GM12891 (cell line): ENCODE data around the gene IL1RN.

Experiments
- POLR2A ChIP-seq: IDR thresholded peaks from 2 replicates; pipeline ENCODE4 v1.6.1; 2011; ENCODE audit warnings: low read depth, low read length, control low read depth
- POLR2AphosphoS5 ChIP-seq: IDR thresholded peaks from 2 replicates; pipeline ENCODE4 v1.6.1; 2011; ENCODE audit warnings: low read depth, low read length, control low read depth
- POU2F2 ChIP-seq: IDR thresholded peaks from 2 replicates; pipeline ENCODE4 v1.6.1; 2011; ENCODE audit warnings: low read depth, mild to moderate bottlenecking, control low read depth, low read length, moderate library complexity
- SPI1 ChIP-seq: IDR thresholded peaks from 2 replicates; pipeline ENCODE4 v1.6.1; 2011; ENCODE audit warnings: low read depth, low read length, control low read depth
- TAF1 ChIP-seq: IDR thresholded peaks from 2 replicates; pipeline ENCODE4 v1.6.1; 2011; ENCODE audit warnings: low read depth, low read length, control low read depth

GRCh38 chr2:113149553-113150257 lies 22.3 kb downstream of the IL1RN start:
- TF ChIP-seq TAF1 = no peak
- no peak for TF ChIP-seq SPI1
- TF ChIP-seq POLR2A = no peak
- TF ChIP-seq POLR2AphosphoS5 = no peak
- no peak for TF ChIP-seq POU2F2
